OCI-LY7 (cell line): ENCODE data around the gene TES.

Source experiments
- CTCF ChIP-seq: fragments of 200-600 bp; sonication (generic); conservative IDR thresholded peaks from 2 replicates; pipeline ENCODE4 v1.5.1; 2014; ENCODE audit warnings: mild to moderate bottlenecking, antibody characterized with exemption, low read length, moderate library complexity, mixed read lengths
- EZH2phosphoT487 ChIP-seq: fragments of 200-600 bp; sonication (generic); IDR thresholded peaks from 2 replicates; pipeline ENCODE4 v1.6.1; 2018; ENCODE audit warnings: low read depth, borderline replicate concordance, mild to moderate bottlenecking, mixed run types, antibody characterized with exemption, low read length, moderate library complexity, mixed read lengths

GRCh38 chr7:116298576-116298975, 88.2 kb downstream of the TES start:
- TF ChIP-seq CTCF (no peak), EZH2phosphoT487 (no peak)
